Neural cell (in vitro differentiated cells): ENCODE results near the gene PRIMPOL. TPM values are rescaled to one million over a fixed set of nuclear protein-coding genes. Genes with fewer than 3 reads are reported as not detected.

ENCODE experiments used
- H2AFZ ChIP-seq: fragments of 200-600, 300-800 bp; sonication (generic), shearing (Covaris generic); 2 replicates; pipeline ENCODE4 v1.6.0; 2014; ENCODE audit warnings: low read depth, mild to moderate bottlenecking, antibody characterized with exemption, low read length, moderate library complexity
- H3F3A ChIP-seq: fragments of 200-600 bp; shearing (Covaris generic); 2 replicates; pipeline ENCODE4 v1.6.1; 2016; ENCODE audit warnings: mild to moderate bottlenecking, moderate library complexity, mixed read lengths, antibody characterized with exemption, low read length; ENCODE audit not compliant: insufficient read depth, poor library complexity, severe bottlenecking
- H3K27ac ChIP-seq: fragments of 200-600, 300-800 bp; sonication (generic), shearing (Covaris generic); 2 replicates; pipeline ENCODE4 v1.5.1; 2014; ENCODE audit warnings: mild to moderate bottlenecking, low read length, moderate library complexity
- H3K27me3 ChIP-seq: fragments of 300-800, 200-600 bp; sonication (generic), shearing (Covaris generic); 2 replicates; pipeline ENCODE4 v1.6.0; 2014; ENCODE audit warnings: mild to moderate bottlenecking, low read depth, low read length, moderate library complexity; ENCODE audit not compliant: insufficient read depth
- H3K36me3 ChIP-seq: fragments of 300-800, 200-600 bp; sonication (generic), shearing (Covaris generic); 2 replicates; pipeline ENCODE4 v1.5.1; 2014; ENCODE audit warnings: mild to moderate bottlenecking, antibody characterized with exemption, low read length, moderate library complexity; ENCODE audit not compliant: insufficient read depth
- H3K4me2 ChIP-seq: fragments of 300-800, 200-600 bp; sonication (generic), shearing (Covaris generic); 2 replicates; pipeline ENCODE4 v1.6.0; 2014; ENCODE audit warnings: mild to moderate bottlenecking, low read length
- H3K4me3 ChIP-seq: fragments of 300-800, 200-600 bp; sonication (generic), shearing (Covaris generic); 2 replicates; pipeline ENCODE4 v1.5.1; 2014; ENCODE audit warnings: mild to moderate bottlenecking, low read length, moderate library complexity
- H3K79me2 ChIP-seq: fragments of 200-600 bp; shearing (Covaris generic); replicated peaks from 2 replicates; pipeline ENCODE4 v1.6.0; 2014; ENCODE audit warnings: mild to moderate bottlenecking, low read length, moderate library complexity; ENCODE audit not compliant: insufficient read depth
- H3K9ac ChIP-seq: fragments of 300-800, 200-600 bp; sonication (generic), shearing (Covaris generic); 2 replicates; pipeline ENCODE4 v1.6.1; 2016; ENCODE audit warnings: mild to moderate bottlenecking, low read length, mixed read lengths
- H3K9me2 ChIP-seq: fragments of 200-600 bp; shearing (Covaris generic); 2 replicates; pipeline ENCODE4 v1.6.1; 2016; ENCODE audit warnings: mild to moderate bottlenecking, low read length, mixed read lengths; ENCODE audit not compliant: insufficient read depth
- H3K9me3 ChIP-seq: fragments of 200-600, 300-800 bp; sonication (generic), shearing (Covaris generic); 2 replicates; pipeline ENCODE4 v1.6.1; 2016; ENCODE audit warnings: mild to moderate bottlenecking, mixed run types, low read length, moderate library complexity, mixed read lengths
- H4K20me1 ChIP-seq: fragments of 200-600 bp; shearing (Covaris generic); 2 replicates; pipeline ENCODE4 v1.6.1; 2016; ENCODE audit warnings: mild to moderate bottlenecking, mixed run types; ENCODE audit not compliant: insufficient read depth
- CTCF ChIP-seq: fragments of 450-650 bp; IDR thresholded peaks from 2 replicates; pipeline ENCODE4 v1.5.1; 2014; ENCODE audit warnings: antibody characterized with exemption, mild to moderate bottlenecking, moderate library complexity; ENCODE audit not compliant: poor library complexity, severe bottlenecking
- EP300 ChIP-seq: fragments of 450-650 bp; conservative IDR thresholded peaks from 2 replicates; pipeline ENCODE4 v1.6.1; 2014; ENCODE audit warnings: antibody characterized with exemption, mild to moderate bottlenecking, moderate library complexity; ENCODE audit not compliant: poor library complexity, severe bottlenecking
- EZH2 ChIP-seq: fragments of 200-600, 300-800 bp; shearing (Covaris generic), sonication (generic); IDR thresholded peaks from 2 replicates; pipeline ENCODE4 v1.6.1; 2014; ENCODE audit warnings: antibody characterized with exemption, low read length, borderline replicate concordance, mild to moderate bottlenecking; ENCODE audit not compliant: insufficient read depth, poor library complexity, severe bottlenecking
- MXI1 ChIP-seq: fragments of 450-650 bp; conservative IDR thresholded peaks from 2 replicates; pipeline ENCODE4 v1.6.1; 2014; ENCODE audit warnings: antibody characterized with exemption, mild to moderate bottlenecking; ENCODE audit not compliant: poor library complexity, severe bottlenecking
- POLR2AphosphoS5 ChIP-seq: IDR thresholded peaks from 2 replicates; pipeline ENCODE4 v1.6.1; 2012
- RAD21 ChIP-seq: fragments of 450-650 bp; conservative IDR thresholded peaks from 2 replicates; pipeline ENCODE4 v1.6.1; 2014; ENCODE audit warnings: antibody characterized with exemption, mild to moderate bottlenecking, moderate library complexity
- REST ChIP-seq: IDR thresholded peaks from 2 replicates; pipeline ENCODE4 v1.6.1; 2012; ENCODE audit warnings: borderline replicate concordance
- SMC3 ChIP-seq: fragments of 450-650 bp; conservative IDR thresholded peaks from 2 replicates; pipeline ENCODE4 v1.6.1; 2014; ENCODE audit warnings: antibody characterized with exemption, mild to moderate bottlenecking, moderate library complexity; ENCODE audit not compliant: poor library complexity
- TAF1 ChIP-seq: IDR thresholded peaks from 2 replicates; pipeline ENCODE4 v1.6.1; 2012; ENCODE audit warnings: low read depth
- polyA plus RNA-seq: library from polyadenylated mRNA; depleted of rRNA; stranded (reverse); fragments of >200 nt; gene quantifications from 2 replicates; pipeline ENCODE4 v1.2.3, GENCODE V29; 2014

PRIMPOL gene
- polyA plus RNA-seq, 1 donor from 2014 or later = 23.6 TPM

DNA sequence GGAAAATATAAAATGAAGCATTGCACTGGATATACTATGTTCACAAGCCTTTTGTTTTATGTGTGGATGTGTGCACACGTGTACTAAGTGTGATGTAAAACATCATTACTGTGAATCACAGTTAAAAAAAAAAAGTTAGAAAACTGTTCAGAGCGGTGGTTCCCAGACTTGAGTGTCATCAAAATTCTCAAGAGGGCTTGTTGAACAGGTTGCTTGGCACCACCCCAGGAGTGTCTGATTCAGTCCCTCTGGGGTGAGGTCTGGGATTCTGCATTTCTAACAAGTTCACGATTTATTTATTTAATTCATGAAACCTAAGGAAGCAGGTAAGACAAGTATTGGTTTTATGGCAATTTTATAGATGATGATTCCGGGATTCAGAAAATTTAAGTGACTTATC, 82.6 kb downstream of the PRIMPOL start:
- no peaks in the 10 kb centered on the region for H3K27me3 ChIP-seq
- no peak overlapping the region for H3K4me2 ChIP-seq
- no peak overlapping the region for H3K9ac ChIP-seq
- TF ChIP-seq MXI1 (no peak), TAF1 (no peak), REST (no peak), SMC3 (no peak), RAD21 (no peak), CTCF (no peak)
- H4K20me1 ChIP-seq = no peaks in the 10 kb centered on the region
- H3F3A ChIP-seq = no peaks in the 10 kb centered on the region
- H3K4me3 ChIP-seq = no peak overlapping the region
- H3K9me2 ChIP-seq = no peaks in the 10 kb centered on the region
- H3K9me3 ChIP-seq = no peaks in the 10 kb centered on the region
- H3K36me3 ChIP-seq = no peaks in the 10 kb centered on the region
- H3K79me2 ChIP-seq = peaks cover 20% of the 10 kb centered on the region
- no peak overlapping the region for H2AFZ ChIP-seq
- no peak overlapping the region for H3K27ac ChIP-seq

DNA sequence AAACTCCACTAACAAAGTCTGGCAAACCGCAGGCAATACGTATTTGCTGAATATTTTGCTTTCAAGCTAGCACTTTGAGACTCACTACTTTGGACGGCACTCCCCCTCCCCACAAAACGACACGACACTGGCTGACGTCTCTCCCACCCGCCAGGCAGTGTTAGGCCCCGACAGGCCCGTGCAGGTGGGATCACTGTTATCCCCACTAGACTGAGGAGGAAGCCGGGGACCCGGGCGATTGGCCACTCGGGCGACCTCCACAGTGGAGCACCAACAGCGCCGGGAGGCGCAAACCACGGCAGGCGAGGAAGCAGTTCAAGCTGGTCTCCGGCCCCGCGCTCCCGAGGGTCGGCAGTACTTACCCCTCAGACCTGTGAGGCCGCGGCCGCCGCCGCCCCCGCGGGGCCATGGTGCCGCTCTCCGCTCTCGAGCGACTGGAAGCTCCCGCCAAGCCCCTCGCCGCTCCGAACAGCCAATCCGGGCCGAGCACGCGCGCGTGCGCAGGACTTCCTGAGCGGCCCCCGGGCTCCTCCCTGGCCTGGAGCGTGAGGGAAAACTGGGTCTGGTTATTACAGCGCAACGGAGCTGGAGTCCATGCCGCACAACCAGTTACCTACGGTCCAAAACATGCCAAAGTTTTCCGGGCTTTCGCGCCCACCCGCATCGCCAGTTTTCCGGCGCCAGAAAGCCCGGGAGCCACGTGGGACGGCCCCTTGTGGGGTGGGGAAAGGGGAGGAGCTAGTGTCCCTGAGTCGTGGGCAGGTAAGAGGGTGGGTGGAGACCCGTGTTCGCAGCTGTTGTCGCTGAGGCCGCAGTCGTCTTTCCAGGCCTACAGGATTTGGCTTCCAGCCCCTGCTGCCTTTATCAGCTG, 84.4 kb downstream of the PRIMPOL start, which contains the start of gene CENPU:
Gene CENPU, minus strand, starts transcription at position 443 of the 871 bp plus-strand sequence. Its CDS starts 34 bp downstream, at position 409.
- H4K20me1 ChIP-seq = no peaks in the 10 kb centered on the region
- H3K9me2 ChIP-seq = no peaks in the 10 kb centered on the region
- H3K36me3 ChIP-seq = no peaks in the 10 kb centered on the region
- peak within 1 kb of the TSS; percentile 61 for H3K9ac ChIP-seq
- H3K27ac ChIP-seq = peak within 1 kb of the TSS; percentile 74
- H3K79me2 ChIP-seq = peaks cover 20% of the 10 kb centered on the region
- peak within 1 kb of the TSS; percentile 84 for H3K4me3 ChIP-seq
- peak within 1 kb of the TSS; percentile 56 for H3K4me2 ChIP-seq
- TF ChIP-seq EP300 (peak; percentile 88), SMC3 (peak; percentile 51), POLR2AphosphoS5 (peak; percentile 80), REST (peak; percentile 82), MXI1 (peak; percentile 100), TAF1 (no peak), CTCF (peak; percentile 47), EZH2 (no peak), RAD21 (peak; percentile 45)
- H3K27me3 ChIP-seq = no peaks in the 10 kb centered on the region
- no peaks in the 10 kb centered on the region for H3K9me3 ChIP-seq
- no peaks in the 10 kb centered on the region for H3F3A ChIP-seq
- H2AFZ ChIP-seq = peak within 1 kb of the TSS; percentile 89
